Activated T-helper 1 cell treated with Interleukin-2 at 50 U/mL for 16 hours (primary cell): Measurements from ENCODE around the gene NCAM2.
"Not testable (repeated sequence)": the region's sequence is repeated elsewhere in the genome, so short reads cannot be mapped to it uniquely, and the experiment has no call there.

Experiments used
- DNase-seq: peaks from one replicate; pipeline ENCODE4 v3.0.0-alpha.2; 2020; ENCODE audit warnings: low read depth

The NCAM2 gene

GRCh38 chr21:21103692-21104091 lies 105.5 kb downstream of the NCAM2 start:
- no peak for DNase-seq

GRCh38 chr21:21109736-21110135 lies 111.5 kb downstream of the NCAM2 start:
- DNase-seq, result no peak

- no peak for DNase-seq
These were observed 113.2 kb downstream of the NCAM2 start for GRCh38 chr21:21111309-21111920.

DNA sequence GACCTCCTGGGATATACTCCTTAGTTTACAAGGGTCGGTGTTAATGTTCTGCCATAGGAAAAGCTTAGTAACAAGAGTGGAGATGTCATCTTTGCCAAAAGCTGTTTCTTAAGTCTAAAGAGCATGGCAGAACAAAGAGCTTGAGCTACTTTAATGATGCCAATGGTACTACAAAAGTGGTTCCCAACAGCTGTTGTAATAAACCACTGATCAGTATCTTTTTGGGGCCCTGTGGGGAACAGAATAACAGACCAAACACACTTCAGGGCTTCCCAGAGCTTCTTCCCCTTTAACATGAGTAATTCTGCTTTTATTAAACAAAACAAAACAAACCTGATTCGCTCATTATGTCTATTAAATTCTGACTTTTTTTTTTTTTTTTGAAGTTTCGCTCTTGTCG lies 116.3 kb downstream of the NCAM2 start:
- no peak for DNase-seq

DNA sequence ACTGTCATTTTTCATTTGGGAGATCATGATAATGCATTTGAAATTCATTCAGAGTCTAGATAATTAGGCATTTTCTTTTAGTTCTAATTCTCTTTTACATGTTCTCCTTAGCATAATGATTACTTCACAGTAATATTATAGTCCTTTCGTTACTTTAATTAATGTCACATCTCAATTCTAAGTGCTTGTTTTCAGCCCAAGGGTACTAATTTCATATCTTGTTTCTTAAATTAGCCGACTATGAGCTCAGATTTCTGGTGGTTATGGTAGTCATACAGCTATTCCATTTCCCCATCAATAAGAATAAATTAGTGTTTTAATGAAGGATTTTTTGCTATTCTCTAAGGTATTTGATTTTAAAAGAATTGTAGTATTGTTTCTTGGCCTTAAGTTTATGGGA lies 120.9 kb downstream of the NCAM2 start:
- DNase-seq, result no peak

DNA sequence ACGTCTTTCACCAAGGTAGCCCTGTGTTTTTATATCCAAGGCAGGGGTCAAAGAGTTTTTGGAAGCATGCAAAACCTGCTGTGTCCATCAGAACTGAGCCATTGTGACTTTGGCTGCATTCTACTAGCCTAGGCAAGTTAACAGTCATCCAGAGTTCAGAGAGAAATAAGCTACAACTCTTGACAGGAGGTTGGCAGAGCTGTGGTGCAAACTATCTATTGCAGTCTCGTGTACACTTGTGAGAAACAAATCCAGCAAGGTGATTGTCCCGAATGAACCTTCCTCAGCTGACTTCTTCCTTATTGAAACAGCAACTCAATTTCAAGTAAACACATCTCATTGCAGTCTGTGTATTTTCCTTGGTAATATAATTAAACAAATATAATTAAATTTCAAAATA lies 124.5 kb downstream of the NCAM2 start:
- DNase-seq, result no peak

DNA sequence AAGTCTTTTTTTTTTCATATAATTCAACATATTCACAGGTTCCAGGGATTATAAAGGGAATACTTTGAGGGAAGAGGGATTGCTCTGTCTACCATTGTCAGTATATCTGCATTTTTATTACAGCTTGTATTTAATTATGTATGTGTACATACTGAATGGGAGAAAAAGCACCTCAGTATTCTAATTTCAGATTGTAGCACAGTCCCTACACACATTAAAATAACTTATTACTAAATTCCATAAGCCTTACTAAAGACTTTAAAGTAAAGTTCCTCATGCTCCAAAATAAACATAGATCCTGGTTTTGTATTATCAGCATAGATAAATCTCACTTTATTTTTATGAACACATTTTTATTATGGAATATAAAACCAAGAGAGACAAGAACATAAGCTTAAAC lies 134.2 kb downstream of the NCAM2 start:
- no peak for DNase-seq

- DNase-seq, result no peak
These were observed 139.8 kb downstream of the NCAM2 start for GRCh38 chr21:21137986-21138385.

DNA sequence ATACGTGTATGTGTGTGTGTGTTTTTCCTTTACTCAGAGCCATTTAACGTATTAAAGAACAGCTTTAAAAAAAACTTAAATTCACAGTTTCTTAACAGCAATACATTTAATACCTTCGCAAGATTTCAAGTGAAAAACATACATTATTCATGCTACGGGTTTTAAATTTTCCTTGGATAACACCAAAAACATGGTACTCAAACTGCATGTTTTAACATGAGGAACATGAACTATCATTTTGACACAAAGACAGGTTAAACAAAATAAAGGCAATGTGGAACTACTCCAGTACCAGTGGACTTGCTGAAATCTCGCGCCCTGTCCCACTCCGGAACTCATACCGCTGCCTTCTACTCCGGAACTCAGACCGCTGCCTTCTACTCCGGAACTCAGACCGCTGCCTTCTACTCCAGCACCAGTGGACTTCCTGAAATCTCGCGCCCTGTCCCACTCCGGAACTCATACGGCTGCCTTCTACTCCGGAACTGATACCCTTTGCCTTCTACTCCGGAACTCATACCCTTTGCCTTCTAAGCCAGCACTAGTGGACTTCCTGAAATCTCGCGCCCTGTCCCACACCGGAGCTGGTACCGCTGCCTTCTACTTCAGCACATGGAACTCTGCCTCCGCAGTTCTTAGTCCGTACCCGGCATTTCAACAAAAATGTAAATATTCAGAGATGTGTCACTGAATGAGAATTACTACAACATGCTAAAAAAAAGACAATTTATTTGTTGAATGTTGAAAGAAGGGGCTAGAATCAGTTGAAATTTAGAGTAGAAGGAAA lies 148.6 kb downstream of the NCAM2 start:
- no peak for DNase-seq

- DNase-seq, result no peak
These were observed 149.2 kb downstream of the NCAM2 start for GRCh38 chr21:21147374-21147745.

DNA sequence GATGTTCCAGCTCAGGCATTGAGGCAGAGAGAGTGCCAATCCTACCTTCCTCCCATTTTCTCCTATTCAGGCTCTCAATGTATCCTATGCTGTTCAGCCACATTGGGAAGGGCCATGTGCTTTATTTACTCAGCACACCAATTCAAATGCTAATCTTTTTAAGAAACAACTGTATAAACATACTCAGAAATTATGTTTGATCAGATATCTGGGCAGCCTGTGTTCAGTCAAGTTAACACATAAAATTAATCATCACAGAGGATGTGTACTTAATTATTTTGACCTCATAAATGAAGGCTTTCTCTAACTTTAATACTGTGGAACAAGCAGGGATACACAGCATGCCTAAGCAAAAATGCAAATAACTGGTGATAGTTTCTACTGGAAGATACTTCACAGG lies 149.8 kb downstream of the NCAM2 start:
- DNase-seq, result no peak

- no peak for DNase-seq
These were observed 150.3 kb downstream of the NCAM2 start for GRCh38 chr21:21148514-21148913.

GRCh38 chr21:21149445-21149844 lies 151.2 kb downstream of the NCAM2 start:
- DNase-seq, result not testable (repeated sequence)

DNA sequence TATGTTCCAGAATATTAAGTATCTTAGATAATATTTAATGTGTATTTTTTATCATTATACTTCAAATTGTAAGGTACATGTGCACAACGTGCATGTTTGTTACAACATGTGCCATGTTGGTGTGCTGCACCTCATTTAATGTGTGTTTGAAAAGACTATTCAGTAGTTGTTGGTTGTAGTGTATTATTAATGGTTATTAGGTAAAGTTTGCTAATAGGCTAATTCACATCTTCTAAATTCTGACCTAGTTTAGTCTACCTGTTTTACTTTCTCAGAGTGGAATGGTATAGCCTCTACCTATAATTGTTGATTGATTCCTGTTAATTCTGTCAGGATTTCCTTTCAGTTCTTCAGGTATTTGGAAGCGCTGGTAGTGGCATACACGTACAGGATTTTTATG lies 153.0 kb downstream of the NCAM2 start:
- no peak for DNase-seq

DNA sequence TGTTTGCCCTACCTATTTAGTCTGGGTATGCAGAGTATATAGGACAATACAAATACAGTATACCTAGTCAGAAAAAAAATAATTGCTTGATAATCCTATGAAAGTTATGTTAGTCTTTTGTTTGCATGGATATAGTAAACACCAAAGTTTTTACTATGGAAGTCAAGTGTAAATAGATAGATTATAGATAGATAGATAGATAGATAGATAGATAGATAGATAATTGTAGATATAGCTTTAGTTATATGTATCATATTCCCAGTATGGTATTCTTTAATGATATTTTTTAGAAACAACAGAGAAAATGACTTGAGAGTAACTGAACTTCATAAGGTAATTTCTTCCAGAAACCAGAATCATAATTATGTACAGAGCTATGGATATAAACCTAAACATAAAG lies 158.2 kb downstream of the NCAM2 start:
- DNase-seq, result no peak

DNA sequence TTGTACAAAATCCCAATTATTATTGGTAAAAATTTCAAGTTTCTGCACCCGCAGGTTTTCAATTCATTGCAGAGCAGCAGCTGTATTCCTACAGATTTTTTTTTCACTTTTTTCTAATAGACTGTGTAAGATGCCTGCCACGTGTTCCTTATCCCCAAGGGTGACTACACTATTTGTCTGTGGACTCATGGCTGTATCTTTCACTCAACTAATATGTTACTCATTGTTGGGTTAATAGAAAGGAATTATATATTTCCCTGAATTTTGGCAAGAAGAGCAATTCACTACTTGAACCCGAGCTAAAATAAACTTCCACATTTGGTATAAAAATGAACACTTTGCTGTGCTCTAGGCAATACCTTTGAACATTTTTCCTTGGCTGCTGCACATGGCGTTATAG lies 158.7 kb downstream of the NCAM2 start:
- no peak for DNase-seq

- no peak for DNase-seq
These were observed 160.2 kb downstream of the NCAM2 start for GRCh38 chr21:21158376-21158918.

DNA sequence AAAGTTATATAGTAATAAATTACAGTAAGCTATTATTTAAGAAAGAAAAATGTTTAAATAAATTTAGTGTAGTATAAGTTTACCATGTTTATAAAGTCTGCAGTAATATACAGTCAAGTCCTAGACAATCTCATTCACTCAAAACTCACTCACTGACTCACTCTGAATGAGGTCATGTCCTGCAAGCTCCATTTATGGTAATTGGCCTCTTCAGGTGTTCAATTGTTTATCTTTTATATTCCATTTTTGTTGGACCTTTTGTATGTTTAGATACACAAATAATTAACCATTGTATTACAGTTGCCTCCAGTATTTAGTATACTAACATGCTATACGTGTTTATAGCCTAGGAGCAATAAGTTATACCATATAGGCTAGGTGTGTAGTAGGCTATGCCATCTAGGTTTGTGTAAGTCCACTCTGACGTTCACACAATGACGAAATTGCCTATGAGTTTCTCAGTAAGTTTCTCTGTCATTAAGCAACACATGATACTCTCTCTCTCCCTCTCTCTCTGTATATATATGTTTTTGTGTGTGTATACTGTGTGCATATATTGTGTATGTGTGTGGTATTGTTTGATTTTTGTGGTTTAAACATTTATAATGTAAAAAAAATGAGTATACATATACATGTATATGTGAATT lies 161.2 kb downstream of the NCAM2 start:
- no peak for DNase-seq

DNA sequence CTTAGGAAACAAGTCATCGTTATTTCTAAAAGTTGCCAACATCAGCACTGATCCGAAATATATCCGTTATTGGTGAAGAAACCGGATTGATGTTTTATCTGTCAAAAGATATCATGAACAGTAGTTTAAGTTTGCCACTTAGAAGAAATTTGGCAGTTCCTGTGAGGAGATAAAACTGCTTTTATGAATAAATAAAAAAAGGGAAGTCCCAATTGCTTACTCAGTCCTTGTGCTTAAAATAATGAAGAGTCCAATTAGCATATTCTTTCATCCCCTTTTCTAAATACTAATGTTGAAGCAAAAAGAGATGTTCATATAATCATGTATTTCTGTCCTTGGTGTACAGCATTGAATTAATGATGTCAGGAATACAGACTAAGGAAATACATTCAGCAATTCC lies 164.6 kb downstream of the NCAM2 start:
- DNase-seq, result no peak

DNA sequence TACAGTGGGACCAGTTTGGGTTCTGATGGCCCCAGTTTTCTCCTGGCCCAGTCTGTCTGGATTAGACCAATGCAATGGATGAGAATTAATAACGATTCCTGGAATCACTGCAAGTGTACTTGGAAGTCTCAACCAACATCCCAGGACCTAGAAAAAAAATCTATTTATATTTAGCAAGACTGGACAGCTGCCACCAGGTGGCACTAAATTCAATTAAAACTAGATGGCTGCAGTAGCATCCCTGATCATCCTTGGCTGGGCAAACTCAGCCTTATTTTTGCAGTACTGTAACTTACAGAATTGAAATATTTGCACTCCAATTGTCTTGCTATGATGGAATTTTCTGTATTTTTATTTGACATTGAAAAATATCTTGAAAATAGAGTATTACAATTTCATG lies 165.7 kb downstream of the NCAM2 start:
- no peak for DNase-seq

DNA sequence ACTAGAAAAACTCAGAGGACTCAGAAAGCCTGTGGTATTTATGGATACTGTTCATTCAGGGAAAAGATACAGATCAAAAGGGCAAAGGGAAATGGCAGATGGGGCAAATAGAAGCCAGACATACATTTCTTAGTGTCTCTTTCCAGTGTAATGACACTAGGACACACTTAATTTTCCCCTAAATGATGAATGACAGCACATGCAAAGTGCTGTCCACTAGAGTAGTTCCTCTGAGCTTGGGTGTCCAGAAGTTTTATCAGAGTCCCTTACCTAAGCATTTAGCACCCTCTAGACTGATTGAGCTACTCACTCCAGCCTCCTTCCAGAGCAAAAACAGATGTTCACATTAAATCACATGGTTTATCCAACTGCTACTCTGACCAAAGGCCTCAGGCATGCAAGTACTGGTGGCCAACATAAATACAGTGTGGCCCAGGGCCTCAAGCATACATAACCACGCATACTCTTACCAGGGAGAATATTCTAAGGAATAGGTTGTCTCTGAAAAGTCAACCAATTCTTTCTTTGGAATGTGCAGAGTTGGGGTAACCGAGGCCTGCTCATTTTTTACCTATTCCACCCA lies 166.9 kb downstream of the NCAM2 start:
- DNase-seq, result no peak

DNA sequence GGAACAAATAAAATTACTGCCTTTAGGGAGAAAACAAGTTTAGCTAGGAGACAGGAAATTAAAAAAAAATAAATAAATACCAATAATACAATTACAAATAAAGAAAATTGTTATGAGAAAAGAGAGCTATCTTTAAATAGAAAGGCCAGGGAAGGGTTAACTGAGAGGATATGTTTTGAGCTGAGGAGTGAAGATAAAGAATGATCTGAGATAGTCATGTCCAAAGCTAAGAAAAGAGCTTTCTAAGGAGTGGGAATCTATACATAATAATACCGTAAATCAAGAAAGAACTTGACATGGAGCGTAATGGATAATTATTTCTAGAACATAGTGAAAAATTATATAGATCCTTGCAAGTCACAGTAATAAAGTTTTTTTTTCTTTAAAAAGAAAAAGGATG lies 176.5 kb downstream of the NCAM2 start:
- DNase-seq, result no peak

DNA sequence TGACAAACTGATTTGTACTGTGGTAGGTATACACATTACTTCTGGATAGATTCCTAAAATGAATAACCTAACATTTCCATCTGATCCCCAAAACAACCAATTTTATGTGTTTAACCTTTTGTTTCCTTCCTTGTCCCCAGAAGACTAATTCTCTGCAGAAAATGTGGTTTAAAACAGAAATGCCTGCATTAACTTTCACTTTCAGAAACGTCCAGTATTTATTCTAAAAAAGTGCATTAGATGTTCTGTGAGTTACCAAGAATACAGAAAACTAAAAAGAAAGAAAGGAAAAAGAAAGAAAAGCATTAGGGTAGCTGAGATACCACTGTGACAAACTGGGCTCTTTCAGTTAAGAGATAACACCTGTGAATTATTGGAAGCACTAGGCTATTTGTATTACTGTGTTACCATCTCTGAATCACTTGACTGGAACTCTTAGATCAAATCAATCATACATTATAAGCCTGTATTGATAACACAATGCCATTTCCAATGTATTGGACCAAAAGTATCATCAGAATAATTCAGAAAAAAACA lies 177.7 kb downstream of the NCAM2 start:
- DNase-seq, result no peak
